Skeletal muscle satellite cell (primary cell): ENCODE data around the gene CAPN11.
A peak's percentile ranks its signal among the peaks of the same experiment; 100 is the strongest.

Experiments used
- H3K27me3 ChIP-seq: 2 replicates; pipeline ENCODE4 v1.7.0; 2013; ENCODE audit warnings: low read length; ENCODE audit not compliant: control insufficient read depth, insufficient read depth
- H3K36me3 ChIP-seq: 2 replicates; pipeline ENCODE4 v1.7.0; 2013; ENCODE audit warnings: mild to moderate bottlenecking, control low read depth, low read length; ENCODE audit not compliant: insufficient read depth
- H3K4me1 ChIP-seq: 2 replicates; pipeline ENCODE4 v1.7.0; 2013; ENCODE audit warnings: low read length; ENCODE audit not compliant: control insufficient read depth, insufficient read depth
- H3K4me2 ChIP-seq: 2 replicates; pipeline ENCODE4 v1.7.0; 2013; ENCODE audit warnings: mild to moderate bottlenecking, low read length
- H3K4me3 ChIP-seq: 2 replicates; pipeline ENCODE4 v1.7.0; 2013; ENCODE audit warnings: low read length
- H3K9ac ChIP-seq: 2 replicates; pipeline ENCODE4 v1.7.0; 2013; ENCODE audit warnings: mild to moderate bottlenecking, low read depth, low read length, moderate library complexity
- H3K9me3 ChIP-seq: replicated peaks from 2 replicates; pipeline ENCODE4 v1.7.0; 2013; ENCODE audit warnings: mild to moderate bottlenecking, control low read depth, low read length

CAPN11 gene

DNA sequence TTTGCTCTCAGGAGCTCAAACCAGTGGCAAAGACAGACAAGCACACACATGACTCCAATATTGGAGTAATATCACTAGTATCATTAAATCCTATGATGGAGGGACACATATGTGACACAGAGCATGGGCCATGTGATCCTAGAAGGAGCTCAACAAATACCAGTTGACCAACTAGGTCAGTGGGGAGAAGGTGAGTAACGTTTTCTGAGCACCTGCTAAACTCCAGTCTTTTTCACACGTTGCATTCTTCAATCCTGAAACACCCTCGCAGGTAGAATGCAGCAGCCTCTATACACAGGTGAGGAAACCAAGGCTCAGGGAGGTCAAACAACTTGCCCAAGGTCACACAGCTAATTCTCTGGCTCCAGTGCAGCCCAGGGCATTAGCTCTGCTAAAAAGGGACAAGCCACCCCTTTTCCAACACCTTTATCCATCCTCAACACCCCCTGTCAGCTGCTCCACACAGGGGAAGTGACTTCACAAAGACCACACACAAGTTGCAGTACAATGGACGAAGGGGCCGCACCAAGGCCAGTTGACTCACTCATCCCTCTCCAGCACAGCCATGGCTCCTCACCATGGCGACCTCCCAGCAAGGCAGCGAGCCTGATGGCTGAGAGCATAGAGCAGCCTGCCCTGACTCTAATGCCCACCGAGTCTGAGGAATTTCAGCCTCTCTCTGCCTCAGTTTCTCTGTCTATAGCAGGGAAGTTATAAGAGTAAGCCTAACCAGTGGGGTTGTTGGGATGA, 4.4 kb downstream of the CAPN11 start:
- H3K36me3 ChIP-seq, result no peaks in the 10 kb centered on the region
- no peaks in the 10 kb centered on the region for H3K9me3 ChIP-seq
- no peak overlapping the region for H3K4me2 ChIP-seq
- H3K4me3 ChIP-seq, result no peak overlapping the region
- H3K9ac ChIP-seq, result no peak overlapping the region
- H3K27me3 ChIP-seq, result peaks cover 34% of the 10 kb centered on the region
- H3K4me1 ChIP-seq, result peaks cover 11% of the 10 kb centered on the region

DNA sequence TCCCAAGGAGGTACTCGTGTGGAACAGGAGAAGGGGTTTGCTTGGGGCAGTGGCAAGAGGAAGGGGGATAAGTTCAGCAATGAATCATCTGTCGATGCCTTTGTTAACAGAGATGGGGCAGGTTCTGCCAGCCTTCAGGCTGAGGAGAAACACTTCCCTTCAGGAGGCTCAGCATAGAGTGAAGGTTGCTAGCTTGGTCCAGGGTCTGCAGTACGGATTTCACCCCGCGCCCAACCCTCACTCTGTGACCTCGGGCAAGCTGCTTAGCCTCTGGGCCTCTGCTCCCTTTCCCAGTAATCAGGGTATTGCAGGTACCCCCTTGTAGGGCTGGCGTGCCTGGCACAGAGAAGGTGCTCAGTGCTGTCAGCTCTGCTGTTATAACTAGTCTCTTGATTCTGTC, 7.5 kb downstream of the CAPN11 start:
- Histone ChIP-seq H3K9me3 (no peaks in the 10 kb centered on the region), H3K9ac (no peak overlapping the region), H3K27me3 (peaks cover 44% of the 10 kb centered on the region), H3K4me1 (peaks cover 11% of the 10 kb centered on the region), H3K36me3 (no peaks in the 10 kb centered on the region), H3K4me3 (no peak overlapping the region), H3K4me2 (no peak overlapping the region)

DNA sequence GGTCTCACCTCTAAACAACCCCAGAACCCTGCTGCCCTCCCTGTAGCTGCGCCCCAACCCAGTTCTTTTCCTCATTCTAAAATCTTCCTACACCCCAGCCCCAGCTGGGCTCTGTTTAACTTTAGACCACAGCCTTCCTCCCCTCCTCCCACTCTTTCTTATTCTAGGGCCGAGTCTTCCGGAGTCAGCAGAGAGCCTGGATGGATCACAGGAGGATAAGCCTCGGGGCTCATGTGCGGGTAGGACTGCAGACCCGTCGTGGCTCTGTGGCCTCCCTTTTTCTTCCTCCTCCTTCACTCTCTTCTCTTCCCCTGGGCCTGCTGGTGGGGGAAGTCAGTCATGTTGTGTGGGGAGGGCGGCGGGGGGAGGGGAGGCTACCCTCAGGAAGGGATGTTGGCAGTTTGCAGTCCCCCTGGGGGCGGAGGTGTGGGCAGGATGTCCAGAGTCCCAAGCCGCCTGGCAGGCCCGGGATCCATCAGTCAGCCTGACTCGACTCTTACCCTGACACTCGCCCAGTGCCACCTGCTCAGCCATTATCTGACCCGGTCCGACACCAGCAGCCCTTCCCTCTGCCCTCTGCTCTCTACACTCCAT, 8.1 kb downstream of the CAPN11 start:
- Histone ChIP-seq H3K4me3 (no peak overlapping the region), H3K9ac (no peak overlapping the region), H3K36me3 (no peaks in the 10 kb centered on the region), H3K4me1 (peaks cover 6% of the 10 kb centered on the region), H3K4me2 (no peak overlapping the region), H3K9me3 (no peaks in the 10 kb centered on the region), H3K27me3 (peaks cover 47% of the 10 kb centered on the region)

DNA sequence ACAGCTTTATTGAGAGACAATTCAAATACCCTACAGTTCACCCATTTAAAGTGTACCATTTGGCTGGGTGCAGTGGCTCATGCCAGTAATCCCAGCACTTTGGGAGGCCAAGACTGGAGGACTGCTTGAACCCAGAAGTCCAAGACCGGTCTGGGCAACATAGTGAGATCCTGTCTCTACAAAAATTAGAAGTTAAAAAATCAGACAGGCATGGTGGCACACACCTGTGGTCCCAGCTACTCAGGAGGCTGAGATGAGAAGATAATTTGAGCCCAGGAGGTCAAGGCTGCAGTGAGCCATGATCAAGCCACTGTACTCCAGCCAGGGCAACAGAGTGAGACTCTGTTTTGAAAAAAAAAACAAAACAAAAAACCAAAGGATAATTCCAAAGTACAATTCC, 8.9 kb downstream of the CAPN11 start:
- no peaks in the 10 kb centered on the region for H3K4me1 ChIP-seq
- H3K4me2 ChIP-seq, result no peak overlapping the region
- no peaks in the 10 kb centered on the region for H3K36me3 ChIP-seq
- no peak overlapping the region for H3K9ac ChIP-seq
- H3K4me3 ChIP-seq, result no peak overlapping the region
- H3K27me3 ChIP-seq, result peaks cover 46% of the 10 kb centered on the region
- H3K9me3 ChIP-seq, result no peaks in the 10 kb centered on the region

DNA sequence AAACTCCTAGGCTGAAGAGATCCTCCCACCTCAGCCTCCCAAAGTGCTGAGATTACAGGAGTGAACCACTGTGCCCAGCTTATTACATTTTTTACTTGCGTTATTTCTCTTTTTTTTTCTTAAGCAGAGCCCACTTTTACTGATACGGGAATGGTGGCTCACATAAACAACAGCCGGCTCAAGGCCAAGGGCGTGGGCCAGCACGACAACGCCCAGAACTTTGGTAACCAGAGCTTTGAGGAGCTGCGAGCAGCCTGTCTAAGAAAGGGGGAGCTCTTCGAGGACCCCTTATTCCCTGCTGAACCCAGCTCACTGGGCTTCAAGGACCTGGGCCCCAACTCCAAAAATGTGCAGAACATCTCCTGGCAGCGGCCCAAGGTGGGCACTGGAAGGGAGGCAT, 10.5 kb downstream of the CAPN11 start:
- Histone ChIP-seq H3K4me2 (no peak overlapping the region), H3K9me3 (no peaks in the 10 kb centered on the region), H3K9ac (no peak overlapping the region), H3K4me3 (no peak overlapping the region), H3K36me3 (no peaks in the 10 kb centered on the region), H3K4me1 (peaks cover 3% of the 10 kb centered on the region), H3K27me3 (peaks cover 35% of the 10 kb centered on the region)

DNA sequence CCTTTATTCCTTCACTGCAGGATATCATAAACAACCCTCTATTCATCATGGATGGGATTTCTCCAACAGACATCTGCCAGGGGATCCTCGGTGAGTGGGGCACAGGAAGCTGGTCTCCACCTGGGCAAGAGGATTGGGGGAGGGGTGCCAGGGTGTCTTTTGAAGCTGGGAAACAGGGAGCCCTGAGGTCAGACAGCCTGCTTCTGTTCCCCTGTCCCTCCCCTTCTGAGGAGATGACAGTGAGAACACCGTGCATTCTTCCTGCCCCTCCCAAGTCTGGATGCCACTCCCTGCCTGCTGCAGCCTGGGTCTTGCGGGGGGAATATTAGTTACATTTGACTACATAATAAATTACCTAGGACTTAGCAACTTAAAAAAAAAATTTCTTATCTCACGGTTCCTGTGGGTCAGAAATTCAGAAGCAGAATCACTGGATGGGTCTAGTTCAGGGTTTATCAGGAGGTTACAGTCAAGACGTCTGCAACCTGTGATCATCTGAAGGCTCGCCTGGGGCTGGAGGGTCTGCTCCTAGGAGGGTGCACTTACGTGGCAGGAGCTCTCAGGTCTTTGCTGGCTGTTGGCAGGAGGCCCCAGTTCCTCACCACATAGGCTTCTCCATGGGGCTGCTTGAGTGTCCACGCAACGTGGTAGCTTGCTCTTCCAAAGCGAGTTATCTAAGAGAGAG, 11.4 kb downstream of the CAPN11 start:
- Histone ChIP-seq H3K27me3 (peaks cover 30% of the 10 kb centered on the region), H3K4me1 (peaks cover 3% of the 10 kb centered on the region), H3K9me3 (no peaks in the 10 kb centered on the region), H3K4me3 (no peak overlapping the region), H3K4me2 (no peak overlapping the region), H3K36me3 (no peaks in the 10 kb centered on the region), H3K9ac (no peak overlapping the region)

DNA sequence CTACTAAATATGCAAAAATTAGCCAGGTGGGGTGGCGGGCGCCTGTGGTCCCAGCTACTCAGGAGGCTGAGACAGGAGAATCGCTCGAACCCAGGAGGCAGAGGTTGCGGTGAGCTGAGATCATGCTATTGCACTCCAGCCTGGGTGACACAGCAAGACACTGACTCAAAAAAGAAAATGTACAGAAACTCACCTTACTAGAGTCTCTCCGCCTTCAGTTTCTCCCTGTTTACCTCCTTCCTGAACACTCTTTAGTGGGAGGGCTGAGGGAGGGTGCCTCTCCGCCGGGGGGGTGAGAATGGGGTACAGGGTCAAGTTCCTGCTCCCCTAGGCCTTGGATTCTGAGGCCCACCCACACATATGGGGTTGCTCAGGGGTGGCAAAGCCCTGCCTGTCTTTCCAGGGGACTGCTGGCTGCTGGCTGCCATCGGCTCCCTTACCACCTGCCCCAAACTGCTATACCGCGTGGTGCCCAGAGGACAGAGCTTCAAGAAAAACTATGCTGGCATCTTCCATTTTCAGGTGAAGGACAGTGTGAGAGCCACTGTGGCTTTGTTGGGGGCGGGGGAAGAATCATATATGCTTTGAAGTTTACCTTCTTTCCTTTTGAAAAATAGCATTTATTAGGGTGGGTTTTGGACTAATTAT, 13.4 kb downstream of the CAPN11 start:
- Histone ChIP-seq H3K27me3 (peaks cover 14% of the 10 kb centered on the region), H3K9ac (no peak overlapping the region), H3K4me2 (no peak overlapping the region), H3K4me1 (peaks cover 6% of the 10 kb centered on the region), H3K9me3 (no peaks in the 10 kb centered on the region), H3K36me3 (no peaks in the 10 kb centered on the region), H3K4me3 (no peak overlapping the region)

DNA sequence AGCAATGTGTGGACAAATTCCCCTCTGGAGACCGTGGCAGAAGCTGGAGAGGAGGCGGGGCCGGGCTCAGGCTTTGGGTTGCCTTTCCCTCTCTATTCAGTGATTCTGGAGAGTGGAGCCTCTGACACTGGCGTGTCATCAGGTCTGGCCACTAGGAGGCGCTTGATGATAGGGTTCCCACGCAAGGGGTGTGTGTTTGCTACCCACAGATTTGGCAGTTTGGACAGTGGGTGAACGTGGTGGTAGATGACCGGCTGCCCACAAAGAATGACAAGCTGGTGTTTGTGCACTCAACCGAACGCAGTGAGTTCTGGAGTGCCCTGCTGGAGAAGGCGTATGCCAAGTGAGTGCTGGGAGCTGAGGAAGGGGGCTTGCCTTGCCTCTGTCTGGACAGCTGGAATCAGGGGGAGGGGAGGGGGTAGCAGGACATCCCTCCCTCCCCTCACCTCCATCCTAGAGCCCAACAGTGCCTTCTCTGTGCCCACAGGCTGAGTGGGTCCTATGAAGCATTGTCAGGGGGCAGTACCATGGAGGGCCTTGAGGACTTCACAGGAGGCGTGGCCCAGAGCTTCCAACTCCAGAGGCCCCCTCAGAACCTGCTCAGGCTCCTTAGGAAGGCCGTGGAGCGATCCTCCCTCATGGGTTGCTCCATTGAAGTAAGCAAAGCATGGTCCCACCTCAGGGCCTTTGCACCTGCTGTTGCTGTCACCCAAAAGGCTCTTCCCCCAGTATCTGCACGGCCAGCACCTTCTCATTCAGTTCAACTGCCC, 14.3 kb downstream of the CAPN11 start:
- peaks cover 12% of the 10 kb centered on the region for H3K4me1 ChIP-seq
- H3K4me3 ChIP-seq, result no peak overlapping the region
- H3K4me2 ChIP-seq, result peak overlapping the region; percentile 6
- H3K27me3 ChIP-seq, result peaks cover 14% of the 10 kb centered on the region
- H3K9me3 ChIP-seq, result no peaks in the 10 kb centered on the region
- no peaks in the 10 kb centered on the region for H3K36me3 ChIP-seq
- H3K9ac ChIP-seq, result no peak overlapping the region

DNA sequence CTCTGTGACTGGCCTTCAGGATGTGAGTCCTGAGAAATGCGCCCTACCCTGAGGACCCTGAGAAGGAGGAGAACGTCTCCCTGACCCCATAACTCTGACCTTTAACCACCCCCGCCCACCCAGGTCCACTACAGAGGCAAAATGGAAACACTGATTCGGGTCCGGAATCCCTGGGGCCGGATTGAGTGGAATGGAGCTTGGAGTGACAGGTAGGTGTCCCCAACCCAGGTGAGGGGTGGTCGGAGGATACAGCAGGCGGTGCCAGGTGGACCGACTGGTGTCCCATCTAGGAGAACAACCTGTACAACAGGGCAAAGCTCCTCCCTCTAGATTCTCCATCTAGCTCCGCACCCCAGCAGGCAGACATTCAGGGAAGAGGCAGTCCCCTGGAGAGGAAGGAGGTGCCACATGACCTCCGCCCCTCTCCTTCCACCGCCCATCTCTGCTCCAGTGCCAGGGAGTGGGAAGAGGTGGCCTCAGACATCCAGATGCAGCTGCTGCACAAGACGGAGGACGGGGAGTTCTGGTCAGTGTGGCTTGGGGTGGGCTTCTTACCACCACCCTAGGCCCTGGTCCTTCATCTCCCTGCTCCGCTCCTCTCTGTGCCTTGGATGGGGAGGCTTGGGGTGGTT, 17.6 kb downstream of the CAPN11 start:
- peaks cover 2% of the 10 kb centered on the region for H3K27me3 ChIP-seq

DNA sequence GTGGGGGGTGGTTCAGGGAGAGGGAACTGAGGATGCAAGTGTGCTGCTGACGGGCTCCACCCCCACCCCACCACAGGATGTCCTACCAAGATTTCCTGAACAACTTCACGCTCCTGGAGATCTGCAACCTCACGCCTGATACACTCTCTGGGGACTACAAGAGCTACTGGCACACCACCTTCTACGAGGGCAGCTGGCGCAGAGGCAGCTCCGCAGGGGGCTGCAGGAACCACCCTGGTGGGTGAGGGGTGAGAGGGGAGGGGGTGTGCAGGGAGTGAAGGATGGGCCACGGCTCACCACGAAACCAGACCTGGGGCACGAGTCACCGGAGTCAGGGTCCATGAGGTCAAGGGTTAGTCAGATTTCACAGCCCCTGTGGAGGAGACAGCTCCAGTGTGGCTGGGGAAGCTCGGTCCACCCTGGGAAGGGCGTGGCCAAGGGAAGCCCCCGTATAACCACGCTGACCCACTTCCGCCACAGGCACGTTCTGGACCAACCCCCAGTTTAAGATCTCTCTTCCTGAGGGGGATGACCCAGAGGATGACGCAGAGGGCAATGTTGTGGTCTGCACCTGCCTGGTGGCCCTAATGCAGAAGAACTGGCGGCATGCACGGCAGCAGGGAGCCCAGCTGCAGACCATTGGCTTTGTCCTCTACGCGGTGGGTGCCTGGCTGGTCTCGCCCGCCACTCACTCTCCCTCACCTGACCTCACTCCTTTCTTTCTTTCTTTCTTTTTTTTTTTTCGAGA, 18.3 kb downstream of the CAPN11 start:
- Histone ChIP-seq H3K9ac (no peak overlapping the region), H3K4me3 (no peak overlapping the region), H3K4me1 (peaks cover 28% of the 10 kb centered on the region), H3K36me3 (no peaks in the 10 kb centered on the region), H3K27me3 (no peaks in the 10 kb centered on the region), H3K4me2 (no peak overlapping the region), H3K9me3 (no peaks in the 10 kb centered on the region)

More for the DNA sequence above, 17.6 kb downstream of the CAPN11 start:
- Histone ChIP-seq H3K4me2 (no peak overlapping the region), H3K4me3 (no peak overlapping the region), H3K4me1 (peaks cover 28% of the 10 kb centered on the region), H3K9me3 (no peaks in the 10 kb centered on the region), H3K36me3 (no peaks in the 10 kb centered on the region), H3K9ac (no peak overlapping the region)
